Adrenal gland (tissue), 12 donors: ENCODE measurements around the gene PTPN18. TPM values are rescaled to one million over a fixed set of nuclear protein-coding genes. Genes with fewer than 3 reads are reported as not detected.

Experiments used
- DNase-seq, 7 donors: peaks; one replicate each; pipeline ENCODE4 v3.0.0-alpha.2; 2019 to 2020
- H3K27ac ChIP-seq, 5 donors: fragments of 200-600 bp; sonication (generic) in 4 of 5; 1 replicate in 3 of 5; 2 replicates in 2 of 5; pipeline versions ENCODE4 v1.5.1 to v1.8.0; 2016 to 2020; ENCODE audit warnings: mild to moderate bottlenecking in 1 of 5
- H3K27me3 ChIP-seq: fragments of 200-600 bp; 2 replicates; pipeline ENCODE4 v1.8.0; 2021
- H3K36me3 ChIP-seq, 2 donors: fragments of 200-600 bp; replicated peaks in 1 of 2; 1 replicate in 1 of 2; 2 replicates in 1 of 2; pipeline versions ENCODE4 v1.5.1 to v1.8.0; 2018 to 2022
- H3K4me1 ChIP-seq, 2 donors: fragments of 200-600 bp; replicated peaks in 1 of 2; 1 replicate in 1 of 2; 2 replicates in 1 of 2; pipeline versions ENCODE4 v1.5.1 to v1.8.0; 2018 to 2021
- H3K4me3 ChIP-seq, 4 donors: fragments of 200-600 bp; sonication (generic) in 3 of 4; one replicate each; pipeline ENCODE4 v1.5.1; 2016 to 2018
- H3K9me3 ChIP-seq, 3 donors: fragments of 200-600 bp; sonication (generic) in 1 of 3; replicated peaks in 1 of 3; 1 replicate in 2 of 3; 2 replicates in 1 of 3; pipeline versions ENCODE4 v1.5.1 to v1.8.0; 2016 to 2021
- CTCF ChIP-seq, 6 experiments: fragments of 450-650 bp in 4 of 6; fragments of 200-600 bp in 2 of 6; sonication (generic) in 1 of 6; IDR thresholded peaks; 1 replicate in 5 of 6; 2 replicates in 1 of 6; pipeline versions ENCODE4 v1.5.1 to v1.8.0; 2016 to 2021; ENCODE audit warnings: antibody characterized with exemption in 6 of 6, mild to moderate bottlenecking in 2 of 6, moderate library complexity in 1 of 6
- POLR2A ChIP-seq, 2 donors: fragments of 450-650 bp; IDR thresholded peaks; one replicate each; pipeline ENCODE4 v1.6.1; 2017; ENCODE audit warnings: antibody characterized with exemption in 2 of 2, mild to moderate bottlenecking in 2 of 2, moderate library complexity in 1 of 2
- WGBS, 4 donors: extraction: QIAGEN DNeasy Blood & Tissue Kit in 2 of 4; methylation state at CpG; one replicate each; pipeline versions ENCODE4 v1.1.5 to v1.1.7; 2013 to 2017; 5-methylcytosine and 5-hydroxymethylcytosine counted together
- intact Hi-C, 2 donors: fragments of 100-400 bp; cut with DNase I; formaldehyde crosslinking; loops; one replicate each; pipeline versions ENCODE4 v1.14.1 to v1.15.0; 2022 to 2023
- polyA plus RNA-seq, 3 donors: library from polyadenylated mRNA; stranded (reverse); fragments of 200-250 nt in 2 of 3; fragments of 350-450 nt in 1 of 3; fragmentation: Illumina TruSeq in 1 of 3; extraction: RNeasy Lipid Tissue Mini Kit (QIAGEN cat#74804) in 1 of 3; gene quantifications; one replicate each; pipeline ENCODE4 v1.2.3, GENCODE V29; 2013 to 2014
- total RNA-seq, 9 donors: library from RNA; depleted of rRNA in 4 of 9; stranded (reverse); fragments of >200 nt in 4 of 9; fragments of 120-200 nt in 1 of 9; fragmentation: NEBNext Ultra II Directional in 1 of 9; extraction: Animal tissue kit (Norgen Biotek cat#: 25700) in 1 of 9; gene quantifications; one replicate each; pipeline versions ENCODE4 v1.1.0 to v1.2.4, GENCODE V29; 2013 to 2023
- donor health status: healthy with polysubstance abuse.
- donor health status: Bipolar disorder and iron deficiency.
- donor health status: DM: yes; HTN: yes; CAD: no.
- donor health status: DM: no; HTN: no; CAD: no.
- donor health status: DM: no; HTN: no; CAD: no.
- donor health status: DM: yes; HTN: yes; CAD: no.

The PTPN18 gene
- total and polyA plus RNA-seq, 12 donors = 7.4 to 74.1 (median 42.1) TPM

GRCh38 chr2:130380096-130380934 lies 24.5 kb downstream of the PTPN18 start:
- WGBS, 4 donors = 89 to 94% (median 90%) methylated on average over 10 to 11 of the region's 11 CpGs
- DNase-seq = no peak
- H3K27ac ChIP-seq = no peak overlapping the region
- no peaks in the 10 kb centered on the region for H3K9me3 ChIP-seq
- intact Hi-C loops = no loop called here
- H3K4me1 ChIP-seq = no peaks in the 10 kb centered on the region
- no peaks in the 10 kb centered on the region for H3K27me3 ChIP-seq
- H3K36me3 ChIP-seq = peaks cover 0 to 4% of the 10 kb centered on the region in 2 donors
- H3K4me3 ChIP-seq = no peak overlapping the region
- TF ChIP-seq CTCF (IDR thresholded peaks at IDR 0.05) (no peak), POLR2A (IDR thresholded peaks at IDR 0.05) (no peak)

- intact Hi-C loops = no loop called here
- Histone ChIP-seq H3K36me3 (peaks cover 0 to 4% of the 10 kb centered on the region in 2 donors), H3K4me3 (no peak overlapping the region), H3K9me3 (no peaks in the 10 kb centered on the region), H3K27ac (no peak overlapping the region), H3K4me1 (no peaks in the 10 kb centered on the region), H3K27me3 (no peaks in the 10 kb centered on the region)
- WGBS, 4 donors = 82 to 90% (median 83%) methylated on average over 4 of the region's 4 CpGs; no CpG with 5 or more reads in 1 of the 4 donors
- TF ChIP-seq POLR2A (IDR thresholded peaks at IDR 0.05) (no peak), CTCF (IDR thresholded peaks at IDR 0.05) (no peak)
- no peak for DNase-seq
Measured at GRCh38 chr2:130381145-130381544, 25.3 kb downstream of the PTPN18 start.

DNA sequence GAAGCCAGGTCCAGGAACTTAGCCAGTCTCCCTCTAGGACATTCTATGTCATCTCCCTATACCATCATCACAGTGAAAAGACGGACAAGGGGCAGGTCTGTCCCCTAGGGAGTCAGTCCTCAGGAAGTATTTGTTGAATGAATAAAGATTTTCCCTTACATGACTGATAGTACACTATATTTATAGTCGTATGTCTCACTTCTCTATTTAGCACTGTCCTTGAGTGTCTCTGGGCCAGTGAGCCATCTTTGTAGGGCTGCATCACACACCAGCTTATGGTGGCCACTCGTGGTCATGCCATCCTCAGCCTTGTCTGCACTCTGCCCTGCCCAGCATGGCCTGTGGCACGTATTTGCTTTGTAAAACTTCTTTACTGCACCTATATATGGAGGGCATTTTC lies 25.8 kb downstream of the PTPN18 start:
- Histone ChIP-seq H3K4me1 (no peaks in the 10 kb centered on the region), H3K27me3 (no peaks in the 10 kb centered on the region), H3K9me3 (no peaks in the 10 kb centered on the region), H3K27ac (no peak overlapping the region), H3K4me3 (no peak overlapping the region), H3K36me3 (peaks cover 0 to 4% of the 10 kb centered on the region in 2 donors)
- DNase-seq = no peak
- WGBS, 4 donors = 67 to 77% (median 76%) methylated on average over 4 of the region's 4 CpGs
- TF ChIP-seq POLR2A (IDR thresholded peaks at IDR 0.05) = no peak
- no peak for TF ChIP-seq CTCF (IDR thresholded peaks at IDR 0.05)
- intact Hi-C loops = no loop called here

GRCh38 chr2:130382313-130382917 lies 26.6 kb downstream of the PTPN18 start:
- TF ChIP-seq CTCF (IDR thresholded peaks at IDR 0.05) (no peak), POLR2A (IDR thresholded peaks at IDR 0.05) (no peak)
- H3K27ac ChIP-seq = no peak overlapping the region
- H3K36me3 ChIP-seq = peaks cover 0 to 4% of the 10 kb centered on the region in 2 donors
- H3K4me1 ChIP-seq = peaks cover 0 to 3% of the 10 kb centered on the region in 2 donors
- DNase-seq = no peak
- 94 to 97% (median 95%) methylated on average over 6 to 8 of the region's 8 CpGs for WGBS, 4 donors
- no peaks in the 10 kb centered on the region for H3K27me3 ChIP-seq
- intact Hi-C loops = no loop called here
- H3K9me3 ChIP-seq = no peaks in the 10 kb centered on the region
- no peak overlapping the region for H3K4me3 ChIP-seq
